T47D (cell line): Measurements from ENCODE around the gene PTPRR.

ENCODE experiments used
- DNase-seq, 2 experiments: peaks; one replicate each; pipeline versions ENCODE4 v3.0.0 to v3.0.0-alpha.2; 2011 to 2012; ENCODE audit warnings: low read depth in 1 of 2, low spot score in 1 of 2
- JUND ChIP-seq: IDR thresholded peaks from 2 replicates; pipeline ENCODE4 v1.6.1; 2012; ENCODE audit warnings: low read depth
- in situ Hi-C: cut with HindIII; loops from 2 replicates; pipeline ENCODE4 v1.10.0; 2016; ENCODE audit warnings: low sequenced_read_pairs, low pct_unique_long_range_greater_than_20kb

The PTPRR gene

GRCh38 chr12:70617450-70617849 is 303.1 kb downstream of the PTPRR start:
- no peak for DNase-seq
- TF ChIP-seq JUND: no peak
- in situ Hi-C loops: no loop called here

GRCh38 chr12:70615174-70615866 is 305.2 kb downstream of the PTPRR start:
- in situ Hi-C loops: no loop called here
- no peak for TF ChIP-seq JUND
- no peak for DNase-seq

DNA sequence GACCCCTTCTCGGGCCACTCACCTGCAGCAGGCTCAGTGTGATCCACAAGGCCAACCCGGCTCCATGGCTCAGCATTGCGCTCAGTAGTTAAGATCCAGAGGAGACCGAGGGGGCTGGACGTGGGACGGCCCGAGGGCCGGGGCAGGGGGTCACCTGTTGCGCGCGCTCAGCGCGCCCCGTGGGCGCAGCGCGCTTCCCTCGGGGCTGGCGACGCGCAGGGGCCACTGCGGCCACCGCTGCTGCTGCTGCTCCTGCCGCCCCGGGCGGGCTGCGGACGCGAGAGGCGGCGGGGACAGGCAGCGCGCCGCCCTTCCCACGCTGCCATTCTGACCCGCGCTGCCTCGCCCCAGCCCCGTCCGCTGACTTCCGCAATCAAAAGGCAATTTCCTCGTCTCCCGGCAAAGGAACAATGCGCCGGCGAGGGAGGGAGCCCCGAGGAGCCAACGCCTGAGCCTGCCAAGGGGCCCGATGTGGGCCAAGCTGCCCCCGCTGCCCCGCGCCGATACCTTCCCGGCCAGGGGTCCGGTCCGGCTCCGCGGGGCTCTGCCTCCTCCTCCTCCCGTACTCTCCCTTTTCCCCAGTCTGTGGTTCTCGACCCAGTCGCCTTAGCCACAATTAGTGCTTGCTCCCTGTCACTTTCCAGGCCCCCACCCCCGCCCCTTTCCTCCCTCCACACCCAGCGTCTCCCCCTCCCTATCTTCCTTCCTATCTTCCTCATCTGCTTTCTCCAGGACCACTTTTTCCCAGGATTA is 310.6 kb downstream of the PTPRR start:
- in situ Hi-C loops: no loop called here
- no peak for TF ChIP-seq JUND
- DNase-seq: peak; percentile 28 to 35

DNA sequence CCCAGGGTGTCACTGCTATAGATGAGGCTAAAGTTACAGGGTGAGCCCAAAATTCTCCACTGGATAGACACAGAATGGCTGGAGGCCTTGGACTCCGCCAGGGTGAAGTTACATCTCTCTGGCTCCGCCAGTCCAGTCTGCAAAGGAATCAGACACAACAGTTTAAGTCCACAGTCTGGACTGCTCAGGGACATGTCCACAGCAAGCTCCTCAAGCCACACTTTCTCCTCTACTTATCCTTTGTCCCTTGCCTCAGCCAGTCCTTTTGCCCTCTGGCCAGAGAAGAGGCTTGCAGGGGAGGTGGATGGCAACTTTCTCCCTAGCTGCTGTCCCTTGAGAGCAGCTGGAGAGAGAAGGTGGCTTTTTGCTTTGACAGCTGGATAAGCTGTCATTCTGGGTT is 311.3 kb downstream of the PTPRR start:
- TF ChIP-seq JUND: no peak
- in situ Hi-C loops: no loop called here
- DNase-seq: no peak

GRCh38 chr12:70608184-70608583 is 312.4 kb downstream of the PTPRR start:
- in situ Hi-C loops: no loop called here
- no peak for DNase-seq

GRCh38 chr12:70607107-70607506 is 313.4 kb downstream of the PTPRR start:
- in situ Hi-C loops: no loop called here
- no peak for TF ChIP-seq JUND
- no peak for DNase-seq

More at GRCh38 chr12:70608184-70608583, 312.4 kb downstream of the PTPRR start:
- no peak for TF ChIP-seq JUND

GRCh38 chr12:70605976-70606375 is 314.6 kb downstream of the PTPRR start:
- no peak for DNase-seq
- no peak for TF ChIP-seq JUND
- in situ Hi-C loops: no loop called here

- in situ Hi-C loops: no loop called here
- no peak for TF ChIP-seq JUND
- no peak for DNase-seq
Measured at GRCh38 chr12:70604662-70605061, 315.9 kb downstream of the PTPRR start.

DNA sequence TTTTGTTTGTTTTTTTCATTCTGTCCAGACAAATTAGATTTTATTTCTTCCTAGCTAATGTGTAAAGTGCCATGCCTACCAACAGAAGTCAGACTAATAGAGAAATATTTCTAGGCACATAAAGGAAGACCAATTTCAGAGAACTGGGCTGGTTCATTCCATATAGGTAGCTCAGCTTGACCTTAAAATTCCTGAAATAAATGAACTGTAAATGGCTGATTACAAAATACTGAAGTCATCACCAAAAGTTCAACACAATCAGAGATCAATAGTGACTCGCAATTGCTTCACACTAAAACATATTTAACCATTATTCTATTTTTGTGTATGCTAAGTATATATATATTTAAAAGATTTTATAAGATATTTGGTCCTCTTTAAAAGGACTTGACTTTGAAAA is 317.5 kb downstream of the PTPRR start:
- no peak for DNase-seq
- no peak for TF ChIP-seq JUND

DNA sequence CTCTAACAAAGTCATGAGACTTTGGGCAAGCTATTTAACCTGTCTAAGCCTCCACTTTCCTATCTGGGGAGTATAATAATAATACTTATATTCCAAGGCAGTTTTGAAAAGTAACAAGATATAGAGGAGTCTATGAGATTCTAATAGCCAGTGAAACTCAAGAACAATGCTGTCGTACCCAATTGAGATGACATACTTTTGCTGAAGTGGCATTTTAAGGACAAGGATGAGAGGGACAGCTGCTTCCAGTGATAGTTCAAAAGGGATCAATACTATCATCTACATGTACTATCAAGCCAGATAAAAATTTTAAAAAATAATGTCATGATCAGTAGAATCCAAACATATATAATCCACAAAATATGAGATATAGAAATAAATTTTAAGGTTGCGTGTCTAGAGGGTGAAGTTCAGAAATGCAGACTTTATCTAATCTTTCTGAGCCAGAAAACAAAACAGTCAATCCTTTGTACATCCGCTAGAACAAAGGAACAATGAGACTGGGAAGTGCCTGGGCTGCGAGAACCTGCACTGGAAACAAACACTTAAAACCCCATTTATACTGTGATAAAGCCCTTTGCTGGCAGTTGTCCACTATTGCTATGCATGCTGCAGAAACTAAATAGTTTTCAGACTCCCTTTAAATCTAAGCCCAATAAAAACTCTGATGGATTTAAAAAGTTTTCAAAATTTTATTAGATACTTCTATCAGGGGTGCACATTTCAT is 321.9 kb downstream of the PTPRR start:
- no peak for TF ChIP-seq JUND
- in situ Hi-C loops: no loop called here
- DNase-seq: no peak

More for the DNA sequence above, 317.5 kb downstream of the PTPRR start:
- in situ Hi-C loops: no loop called here

- DNase-seq: no peak
- TF ChIP-seq JUND: no peak
- in situ Hi-C loops: no loop called here
Measured at GRCh38 chr12:70592664-70593063, 327.9 kb downstream of the PTPRR start.

GRCh38 chr12:70590549-70591226 is 329.9 kb downstream of the PTPRR start:
- DNase-seq: no peak
- TF ChIP-seq JUND: no peak
- in situ Hi-C loops: no loop called here
